GM18517 (cell line): Measurements from ENCODE around the gene TFPI.
"Not testable (repeated sequence)": the region's sequence is repeated elsewhere in the genome, so short reads cannot be mapped to it uniquely, and the experiment has no call there.

ENCODE experiments used
- ATAC-seq: cut with Tn5 transposase; IDR thresholded peaks from one replicate; pipeline ENCODE4 v1.9.1; 2021; ENCODE audit warnings: mild to moderate bottlenecking, moderate library complexity; ENCODE audit not compliant: unreplicated experiment

The TFPI gene

DNA sequence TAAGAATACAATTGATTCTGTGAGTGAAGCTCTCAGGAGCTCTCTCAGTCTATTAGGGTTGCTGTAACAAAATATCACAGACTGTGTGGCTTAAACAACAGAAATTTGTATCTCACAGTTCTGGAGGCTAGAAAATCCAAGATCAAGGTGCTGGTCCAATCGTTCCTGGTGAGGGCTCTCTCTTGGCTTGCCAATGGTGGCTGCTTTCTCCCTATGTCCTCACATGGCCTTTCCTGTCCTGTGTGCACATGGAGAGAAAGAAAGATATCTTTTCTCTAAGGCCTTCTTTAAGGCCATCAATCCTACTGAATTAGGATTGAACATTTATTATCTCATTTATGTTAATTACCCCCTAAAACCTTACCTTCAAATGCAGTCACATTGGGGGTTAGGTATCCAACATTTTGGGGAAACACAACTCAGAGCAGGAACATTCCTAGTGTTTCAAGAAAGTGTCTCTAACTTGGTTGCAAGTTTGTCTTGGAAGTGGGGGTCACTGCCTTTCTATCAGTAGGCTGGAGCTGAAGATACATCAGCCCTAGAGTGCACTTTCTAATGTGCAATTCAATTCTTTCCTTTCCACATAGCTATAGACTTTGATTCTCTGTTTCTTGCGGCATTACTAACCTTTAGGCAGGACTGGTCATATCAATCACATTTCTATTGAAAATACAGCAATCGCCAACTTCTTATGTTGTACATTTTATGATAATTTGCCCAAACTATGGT lies 24.8 kb downstream of the TFPI start:
- no peak for ATAC-seq

DNA sequence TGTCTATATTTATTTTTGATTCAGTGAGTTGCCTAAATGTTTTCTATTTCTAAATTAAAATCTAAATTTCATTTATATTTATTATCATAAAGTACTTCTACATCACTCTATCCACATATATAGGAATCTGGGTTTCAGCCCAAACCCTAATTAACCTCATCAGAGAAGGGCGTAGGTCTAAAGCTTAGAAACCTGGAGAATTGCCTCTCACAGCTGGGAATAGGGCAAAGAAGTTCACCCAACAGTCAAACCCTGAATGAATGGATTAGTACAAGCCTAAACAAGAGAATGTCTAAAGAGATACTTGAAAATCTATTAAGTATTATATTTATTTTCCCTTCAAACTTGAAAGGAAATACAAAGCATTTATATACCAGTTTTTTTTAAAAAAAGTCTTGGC lies 26.2 kb downstream of the TFPI start:
- no peak for ATAC-seq

DNA sequence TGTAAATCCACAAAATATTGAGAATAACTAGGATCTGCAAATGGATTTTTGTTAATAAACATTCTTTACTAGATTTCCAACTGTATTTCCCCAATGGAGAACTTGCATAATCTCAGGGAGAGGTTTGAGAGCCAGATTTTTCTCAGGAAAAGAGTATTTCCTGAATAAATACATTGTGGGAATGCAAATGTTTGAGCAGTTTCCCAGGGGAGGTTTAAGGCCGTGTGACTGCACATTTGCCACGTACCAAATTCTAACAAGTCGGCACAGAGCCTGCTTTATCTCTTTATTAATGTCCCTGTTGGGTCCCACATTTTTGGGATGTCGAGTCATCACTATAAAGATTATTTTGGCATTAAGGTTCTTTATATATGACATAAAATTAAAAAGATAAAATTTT lies 27.0 kb downstream of the TFPI start:
- no peak for ATAC-seq

- ATAC-seq, result no peak
Measured at GRCh38 chr2:187526792-187527191, 27.4 kb downstream of the TFPI start.

GRCh38 chr2:187525163-187525900 lies 28.9 kb downstream of the TFPI start:
- ATAC-seq, result no peak

GRCh38 chr2:187523325-187523724 lies 30.9 kb downstream of the TFPI start:
- ATAC-seq, result no peak

GRCh38 chr2:187520121-187520624 lies 34.1 kb downstream of the TFPI start:
- no peak for ATAC-seq

- ATAC-seq, result no peak
Measured at GRCh38 chr2:187519419-187520120, 34.7 kb downstream of the TFPI start.

- ATAC-seq, result not testable (repeated sequence)
Measured at GRCh38 chr2:187517750-187518361, 36.4 kb downstream of the TFPI start.

DNA sequence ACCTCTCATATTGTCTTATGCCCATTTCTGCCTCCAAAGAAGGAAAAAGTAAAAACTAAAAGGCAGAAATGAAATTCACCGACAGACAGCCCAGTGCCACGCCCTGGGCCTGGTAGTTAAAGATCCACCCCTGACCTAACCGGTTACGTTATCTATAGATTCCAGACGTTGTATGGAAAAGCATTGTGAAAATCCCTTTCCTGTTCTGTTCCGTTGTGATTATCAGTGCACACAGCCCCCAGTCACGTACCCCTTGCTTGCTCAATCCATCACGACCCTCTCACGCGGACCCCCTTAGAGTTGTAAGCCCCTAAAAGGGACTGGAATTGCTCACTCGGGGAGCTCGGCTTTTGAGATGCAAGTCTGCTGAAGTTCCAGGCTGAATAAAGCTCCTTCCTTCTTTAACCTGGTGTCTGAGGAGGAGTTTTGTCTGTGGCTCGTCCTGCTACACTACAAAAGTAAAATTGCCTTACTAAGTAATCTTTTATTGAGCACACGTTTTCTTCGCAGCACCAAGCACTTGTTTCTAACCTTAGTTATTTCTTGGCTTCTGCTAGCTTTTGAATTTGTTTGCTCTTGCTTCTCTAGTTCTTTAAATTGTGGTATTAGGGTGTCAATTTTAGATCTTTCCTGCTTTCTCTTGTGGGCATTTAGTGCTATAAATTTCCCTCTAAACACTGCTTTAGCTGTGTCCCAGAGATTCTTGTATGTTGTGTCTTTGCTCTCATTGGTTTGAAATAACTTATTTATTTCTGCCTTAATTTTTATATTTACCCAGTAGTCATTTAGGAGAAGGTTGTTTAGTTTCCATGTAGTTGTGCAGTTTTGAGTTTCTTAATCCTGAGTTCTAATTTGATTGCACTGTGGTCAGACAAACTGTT lies 37.4 kb downstream of the TFPI start:
- not testable (repeated sequence) for ATAC-seq

GRCh38 chr2:187514930-187515329 lies 39.3 kb downstream of the TFPI start:
- ATAC-seq, result no peak

- ATAC-seq, result not testable (repeated sequence)
Measured at GRCh38 chr2:187514235-187514829, 39.9 kb downstream of the TFPI start.

DNA sequence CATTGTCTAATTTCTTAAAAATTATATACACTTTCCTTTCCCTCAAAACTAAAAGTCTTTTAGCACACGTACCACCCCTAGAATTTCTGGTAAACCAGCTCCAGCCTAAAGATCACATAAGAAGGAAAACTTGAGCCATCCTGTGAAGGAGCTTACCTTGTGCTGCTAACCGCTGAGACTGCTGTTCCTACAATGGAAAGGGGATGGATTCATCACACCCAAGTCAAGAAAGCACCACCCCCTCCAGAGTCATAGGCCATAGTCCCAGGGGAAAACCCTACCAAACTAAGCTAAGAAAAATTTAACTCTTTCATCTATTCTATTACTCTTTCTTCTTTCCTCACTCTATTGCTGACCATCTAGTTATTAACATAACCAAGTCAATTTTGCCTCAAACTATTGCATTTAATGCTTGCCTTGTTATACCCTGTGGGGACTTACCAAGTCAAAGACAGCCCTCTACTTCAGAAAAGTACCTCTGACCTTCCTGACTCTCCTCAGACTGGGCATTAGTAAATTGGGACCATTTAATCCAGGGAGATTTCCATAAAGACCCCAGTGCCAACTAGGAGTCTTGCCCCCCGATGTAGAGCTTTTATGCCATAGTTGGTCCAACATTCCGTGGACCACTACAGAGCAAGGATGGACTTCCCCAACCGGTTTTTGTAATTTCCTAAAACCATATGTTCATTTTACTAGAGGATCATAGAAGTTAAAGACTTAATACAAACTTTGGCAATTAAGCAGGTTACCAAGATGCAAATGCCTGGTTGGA lies 40.6 kb downstream of the TFPI start:
- ATAC-seq, result not testable (repeated sequence)

DNA sequence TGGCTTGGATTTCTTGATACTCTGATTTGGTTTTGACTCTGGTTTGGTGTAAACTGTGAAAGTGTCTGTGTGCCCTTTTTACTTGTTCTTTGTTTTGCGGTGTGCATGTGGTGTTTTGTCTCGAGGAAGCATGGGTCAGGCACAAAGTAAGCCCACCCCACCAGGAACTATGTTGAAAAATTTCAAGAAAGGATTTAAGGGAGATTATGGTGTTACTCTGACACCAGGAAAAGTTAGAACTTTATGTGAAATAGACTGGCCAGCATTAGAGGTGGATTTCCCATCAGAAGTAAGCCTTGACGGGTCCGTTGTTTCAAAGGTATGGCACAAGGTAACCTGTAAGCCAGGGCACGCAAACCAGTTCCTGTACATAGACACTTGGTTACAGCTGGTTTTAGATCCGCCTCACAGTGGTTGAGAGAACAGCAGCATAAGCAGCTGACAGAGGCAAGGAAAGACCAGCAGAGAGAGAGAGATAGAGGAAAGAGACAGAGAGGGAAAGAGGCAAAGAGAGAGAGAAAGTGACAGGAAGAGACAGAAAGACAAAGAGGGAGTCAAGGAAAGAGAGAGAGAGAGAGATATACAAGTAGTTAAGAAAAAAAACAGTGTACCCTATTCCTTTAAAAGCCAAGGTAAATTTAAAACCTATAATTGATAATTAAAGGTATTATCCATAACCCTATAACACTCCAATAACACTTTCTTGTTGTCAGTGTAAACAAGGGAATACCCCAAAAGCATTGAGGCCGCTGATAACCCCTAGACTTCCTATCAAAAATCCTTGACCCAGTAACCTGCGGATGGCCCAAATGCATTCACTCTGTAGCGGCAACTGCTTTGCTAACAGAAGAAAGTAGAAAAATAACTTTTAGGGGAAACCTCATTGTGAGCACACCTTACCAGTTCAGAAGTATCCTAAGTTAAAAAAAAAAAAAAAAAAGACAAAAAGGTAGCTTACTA lies 42.6 kb downstream of the TFPI start:
- ATAC-seq, result no peak

- not testable (repeated sequence) for ATAC-seq
Measured at GRCh38 chr2:187510419-187511355, 43.5 kb downstream of the TFPI start.

GRCh38 chr2:187509667-187510417 lies 44.4 kb downstream of the TFPI start:
- no peak for ATAC-seq
